HEK293 (cell line): Measurements from ENCODE around the gene SH3PXD2B.

Experiments used
- GLI2 ChIP-seq: fragments of 450-650 bp; formaldehyde crosslinking; IDR thresholded peaks from 2 replicates; pipeline ENCODE4; 2017; ENCODE audit warnings: missing biosample characterization, missing genetic modification characterization, low read depth, borderline replicate concordance
- ZNF416 ChIP-seq: fragments of 450-650 bp; formaldehyde crosslinking; IDR thresholded peaks from 2 replicates; pipeline ENCODE4 v1.5.1; 2016; ENCODE audit warnings: missing biosample characterization, missing genetic modification characterization

- TF ChIP-seq ZNF416 (tag by site-specific recombination) (no peak), GLI2 (tag by site-specific recombination) (no peak)
These were observed 32.1 kb downstream of the SH3PXD2B start for GRCh38 chr5:172422255-172422654.
